K562 (cell line): ENCODE measurements around the gene LRRC19. TPM values are rescaled to one million over a fixed set of nuclear protein-coding genes. Genes with fewer than 3 reads are reported as not detected.

Source experiments
- AFF4 ChIP-seq: sonication (generic); formaldehyde crosslinking; IDR thresholded peaks from 2 replicates; pipeline ENCODE4 v1.8.0; 2023; ENCODE audit warnings: mild to moderate bottlenecking, missing genetic modification reagents
- CCAR2 ChIP-seq: fragments of 200-400 bp; formaldehyde crosslinking; IDR thresholded peaks from 2 replicates; pipeline ENCODE4 v1.6.1; 2017; ENCODE audit warnings: mild to moderate bottlenecking, low read depth, low read length
- ETS1 ChIP-seq: conservative IDR thresholded peaks from 2 replicates; pipeline ENCODE4 v1.6.1; 2011; ENCODE audit warnings: low read depth, mild to moderate bottlenecking, low read length; ENCODE audit not compliant: control insufficient read depth
- HBP1 ChIP-seq: fragments of 450-650 bp; formaldehyde crosslinking; IDR thresholded peaks from 2 replicates; pipeline ENCODE4 v1.4.0; 2022; ENCODE audit warnings: missing genetic modification characterization
- NR2C1 ChIP-seq, 2 experiments: fragments of 450-650 bp; IDR thresholded peaks; 2 replicates each; pipeline ENCODE4 v1.6.1; 2017; ENCODE audit warnings: mild to moderate bottlenecking in 2 of 2, antibody characterized with exemption in 1 of 2, inconsistent platforms in 1 of 2, missing compliant biosample characterization in 1 of 2, missing genetic modification characterization in 1 of 2
- RBM14 ChIP-seq: fragments of 200-400 bp; formaldehyde crosslinking; IDR thresholded peaks from 2 replicates; pipeline ENCODE4 v1.6.1; 2018; ENCODE audit warnings: low read depth, mild to moderate bottlenecking, low read length, moderate library complexity, borderline replicate concordance; ENCODE audit not compliant: insufficient read depth
- SNRNP70 ChIP-seq: fragments of 200-400 bp; formaldehyde crosslinking; optimal IDR thresholded peaks from 2 replicates; pipeline ENCODE3; 2017; ENCODE audit warnings: low read depth, low read length
- TFAM ChIP-seq: fragments of 250-450 bp; sonication (Bioruptor Pico); conservative IDR thresholded peaks from 2 replicates; pipeline ENCODE4 v1.5.0; 2021; ENCODE audit warnings: mild to moderate bottlenecking, moderate library complexity
- TFAP4 ChIP-seq: sonication (generic); formaldehyde crosslinking; IDR thresholded peaks from 2 replicates; pipeline ENCODE4 v1.8.0; 2022; ENCODE audit warnings: missing genetic modification reagents, mild to moderate bottlenecking, moderate library complexity, borderline replicate concordance
- TFE3 ChIP-seq: fragments of 450-650 bp; formaldehyde crosslinking; IDR thresholded peaks from 2 replicates; pipeline ENCODE4 v1.4.0; 2020; ENCODE audit warnings: mild to moderate bottlenecking, mixed read lengths
- TGIF2 ChIP-seq: sonication (generic); formaldehyde crosslinking; IDR thresholded peaks from 2 replicates; pipeline ENCODE4 v1.8.1; 2022; ENCODE audit warnings: mild to moderate bottlenecking, missing genetic modification reagents, moderate library complexity
- ZBTB9 ChIP-seq: fragments of 450-650 bp; formaldehyde crosslinking; IDR thresholded peaks from 2 replicates; pipeline ENCODE4 v1.4.0; 2020; ENCODE audit warnings: mild to moderate bottlenecking, moderate library complexity
- ZC3H8 ChIP-seq: fragments of 450-650 bp; IDR thresholded peaks from 2 replicates; pipeline ENCODE4 v1.6.1; 2017
- ZFP36 ChIP-seq: fragments of 150-350 bp; IDR thresholded peaks from 2 replicates; pipeline ENCODE4 v1.6.1; 2018; ENCODE audit warnings: low read length, low read depth; ENCODE audit not compliant: partially characterized antibody
- ZNF134 ChIP-seq: fragments of 250-450 bp; sonication (Bioruptor Pico); conservative IDR thresholded peaks from 2 replicates; pipeline ENCODE4 v1.4.0; 2020
- polyA plus RNA-seq, 8 experiments: library from polyadenylated mRNA; depleted of rRNA in 4 of 8; stranded (reverse) in 5 of 8; unstranded in 3 of 8; fragments of >200 nt; fragmentation: Nextera tagmentation in 2 of 8; fragmentation: Illumina TruSeq in 1 of 8; extraction: Ambion mirVana in 2 of 8; extraction: Trizol in 1 of 8; gene quantifications; 2 replicates each; pipeline versions ENCODE4 v1.2.1 to v1.2.3, GENCODE V29; 2011 to 2014; ENCODE audit warnings: inconsistent platforms in 1 of 8, missing spikeins in 1 of 8
- total RNA-seq, 7 experiments: library from RNA; depleted of rRNA in 6 of 7; stranded (reverse); fragments of >200 nt in 6 of 7; fragmentation: Illumina TruSeq in 2 of 7; extraction: Trizol in 2 of 7; gene quantifications; 2 replicates each; pipeline versions ENCODE4 v1.2.1 to v1.2.3, GENCODE V29; 2011 to 2021; ENCODE audit warnings: low replicate concordance in 1 of 7

LRRC19 gene
- total and polyA plus RNA-seq, 9 of the 15 experiments (the other 6 are each of a cell fraction or from before 2014, with no cell fraction given) = not detected

GRCh38 chr9:26946753-26947727 is 58.4 kb downstream of the LRRC19 start, which contains the start of gene PLAA (continued):
- TF ChIP-seq HBP1 (CRISPR knock-in tag) = no peak
- TF ChIP-seq AFF4 (CRISPR knock-in tag) = no peak
- TF ChIP-seq RBM14 = no peak
- no peak for TF ChIP-seq SNRNP70
- TF ChIP-seq TFE3 (CRISPR knock-in tag) = no peak
- TF ChIP-seq TFAM (CRISPR knock-in tag) = no peak
- no peak for TF ChIP-seq ZC3H8
- TF ChIP-seq ETS1 = 0 out of 2 replicates have a peak, but pooled peaks have one; percentile 46
- TF ChIP-seq TFAP4 (CRISPR knock-in tag) = peak; percentile 88
- TF ChIP-seq NR2C1 (IDR thresholded peaks at IDR 0.05) = peak; percentile 37
- TF ChIP-seq NR2C1 (tag; IDR thresholded peaks at IDR 0.05) = 0 out of 2 replicates have a peak, but pooled peaks have one; percentile 35
- TF ChIP-seq ZFP36 = no peak
- TF ChIP-seq ZBTB9 = no peak
- no peak for TF ChIP-seq CCAR2
- no peak for TF ChIP-seq ZNF134 (CRISPR knock-in tag)
- TF ChIP-seq TGIF2 (CRISPR knock-in tag) = no peak
